GM19328 (cell line): ENCODE results near the gene C1orf116.
A peak's percentile ranks its signal among the peaks of the same experiment; 100 is the strongest.
"Not testable (repeated sequence)": the region's sequence is repeated elsewhere in the genome, so short reads cannot be mapped to it uniquely, and the experiment has no call there.

Experiments
- ATAC-seq: cut with Tn5 transposase; IDR thresholded peaks from one replicate; pipeline ENCODE4 v1.9.1; 2021; ENCODE audit warnings: mild to moderate bottlenecking, moderate library complexity; ENCODE audit not compliant: unreplicated experiment

C1orf116 gene

DNA sequence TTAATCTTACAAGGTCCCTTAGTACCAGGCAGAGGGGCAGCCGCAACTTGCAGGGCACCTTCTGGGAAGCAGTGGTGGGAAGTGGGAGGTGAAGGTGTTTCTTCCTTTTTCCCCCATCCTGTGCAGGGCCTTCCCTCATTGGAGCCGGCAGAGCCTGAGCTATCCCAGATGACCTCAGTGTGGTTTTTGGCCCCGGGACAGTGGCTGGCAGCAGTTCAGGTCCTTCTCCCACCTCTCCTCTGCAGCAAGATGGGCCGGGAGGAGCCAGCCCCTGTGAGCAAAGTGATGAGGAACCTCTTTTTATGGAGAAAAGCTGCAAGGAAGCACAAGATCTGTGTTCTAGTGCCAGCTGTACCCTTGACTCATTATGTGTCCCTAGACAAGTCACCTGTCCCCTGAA is 27.3 kb upstream of the C1orf116 start:
- no peak for ATAC-seq

DNA sequence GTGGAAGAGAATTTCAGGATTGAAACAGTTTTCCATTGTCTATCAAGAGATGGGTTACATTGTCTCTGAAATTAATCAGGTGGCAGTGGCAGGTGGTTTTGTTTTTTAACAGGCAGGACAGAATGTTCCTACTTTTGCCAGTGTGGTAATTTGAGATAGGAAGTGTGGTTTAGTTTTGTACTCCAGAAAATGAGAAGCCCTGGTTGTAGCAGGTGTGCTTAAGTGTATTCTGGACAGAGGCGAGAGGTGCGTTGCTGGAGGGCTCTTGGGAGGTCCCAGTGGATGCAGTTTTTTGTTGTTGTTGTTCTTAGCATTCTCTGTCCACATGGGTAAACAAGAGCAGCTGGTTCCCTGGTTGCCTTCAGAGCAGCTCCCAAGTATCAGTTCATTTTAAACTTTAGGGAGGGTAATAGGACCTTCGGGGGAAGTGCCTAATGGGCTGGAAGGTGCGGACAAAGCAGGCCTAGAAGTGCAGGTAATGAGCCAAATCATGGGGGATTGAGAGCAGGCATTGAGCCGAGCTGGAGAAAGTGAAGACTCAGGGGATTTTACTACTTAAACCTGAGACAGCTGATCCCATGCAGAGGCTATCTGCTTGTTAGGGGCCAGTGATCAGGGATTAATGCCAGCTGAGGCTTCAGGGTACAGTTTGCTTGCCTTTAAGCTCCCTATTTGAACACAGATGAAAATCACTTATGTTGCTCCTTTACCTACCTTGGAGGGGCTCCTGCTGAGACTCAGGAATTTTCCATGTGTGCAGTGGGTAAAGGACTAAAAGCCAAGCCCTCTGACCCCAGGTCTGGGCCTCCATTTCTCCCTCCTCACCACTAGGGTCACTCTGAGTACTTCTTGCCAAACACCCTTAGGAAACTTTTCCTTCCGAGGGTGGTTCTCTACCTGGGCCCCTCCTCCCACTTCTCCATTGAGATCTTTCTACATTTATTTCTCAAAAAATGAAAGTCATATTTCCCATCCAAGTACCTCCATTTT is 26.6 kb upstream of the C1orf116 start:
- ATAC-seq: no peak

DNA sequence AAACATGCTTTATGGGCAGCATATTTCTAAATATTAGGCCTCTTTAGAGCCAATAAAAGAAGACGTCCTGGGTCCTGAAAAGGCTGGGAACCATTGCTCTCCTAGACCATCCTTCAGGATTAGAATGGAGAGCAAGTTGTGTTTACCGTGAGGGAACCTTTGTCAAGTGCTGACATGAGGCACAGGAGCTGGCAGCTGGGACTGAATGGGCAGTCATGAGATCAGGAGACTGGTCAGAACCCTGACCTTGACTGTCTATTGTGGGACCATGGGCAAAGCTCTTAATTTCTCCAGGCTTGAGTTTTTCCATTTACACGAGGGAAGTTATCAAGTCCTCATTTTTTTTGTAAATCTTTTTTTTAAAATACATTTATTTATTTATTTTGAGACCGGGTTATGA is 25.7 kb upstream of the C1orf116 start:
- no peak for ATAC-seq

DNA sequence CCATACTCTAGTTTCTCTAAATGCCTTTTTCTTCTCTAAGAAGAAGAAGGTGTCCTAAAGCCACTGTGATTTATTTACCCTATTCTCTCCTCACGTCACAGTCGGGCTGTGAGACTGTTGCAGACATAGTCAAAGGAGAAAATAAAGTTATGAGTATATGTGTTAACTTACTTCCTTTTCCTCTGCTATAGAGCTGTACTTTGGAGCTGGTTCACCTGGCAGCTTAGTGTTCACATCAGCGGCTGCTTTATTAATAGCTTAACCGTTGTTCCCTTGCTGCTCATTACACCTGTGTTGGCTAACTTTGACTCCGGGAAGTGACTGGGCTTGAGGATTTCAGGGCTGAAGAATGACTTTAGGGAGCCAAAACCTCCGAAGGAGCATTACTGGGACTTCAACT is 24.1 kb upstream of the C1orf116 start:
- ATAC-seq: no peak

DNA sequence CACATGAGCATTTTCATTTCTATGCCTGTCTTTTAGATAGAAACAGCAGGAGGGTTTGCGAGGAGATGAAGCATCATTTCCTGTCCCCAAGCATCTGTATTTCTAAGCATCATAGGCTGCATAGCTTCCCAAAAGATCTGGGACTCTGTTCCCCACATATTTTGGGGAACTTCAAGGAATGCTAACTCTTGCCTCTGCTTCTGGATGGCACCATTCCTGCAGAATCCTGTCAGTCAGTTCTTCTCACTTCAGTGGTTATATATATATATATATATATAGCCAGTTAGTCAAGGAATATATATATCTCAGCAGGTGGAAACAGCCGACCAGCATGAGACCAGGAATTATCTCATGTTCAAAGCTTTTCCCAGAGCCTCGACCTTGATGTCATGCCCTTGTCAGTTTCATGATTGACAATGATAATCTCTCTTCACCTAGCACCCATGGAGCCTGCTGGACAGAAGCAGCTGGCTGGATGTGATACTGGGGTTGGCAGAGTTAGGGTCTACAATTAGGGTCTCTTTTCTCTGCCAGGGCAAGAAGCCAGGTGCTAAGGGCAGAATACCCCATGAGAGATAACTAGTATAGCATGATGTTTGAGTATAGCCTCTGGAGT is 22.9 kb upstream of the C1orf116 start:
- no peak for ATAC-seq

DNA sequence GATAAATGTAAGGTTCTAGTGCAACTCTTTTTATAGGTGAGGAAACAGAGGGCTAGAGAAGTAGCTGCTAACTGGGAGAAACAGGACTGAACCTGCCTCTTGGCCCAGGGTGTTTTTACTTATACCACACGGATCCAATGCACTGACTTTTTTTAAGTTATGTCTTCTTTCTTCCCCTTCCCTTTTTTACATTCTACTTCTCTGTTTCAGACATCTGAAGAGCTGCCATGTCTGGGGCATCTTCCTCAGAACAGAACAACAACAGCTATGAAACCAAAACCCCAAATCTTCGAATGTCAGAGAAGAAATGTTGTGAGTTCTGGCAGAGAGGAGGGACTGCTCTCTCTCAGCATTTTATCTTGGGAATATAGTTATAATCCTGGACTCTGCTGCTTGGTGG is 21.9 kb upstream of the C1orf116 start:
- ATAC-seq: no peak

DNA sequence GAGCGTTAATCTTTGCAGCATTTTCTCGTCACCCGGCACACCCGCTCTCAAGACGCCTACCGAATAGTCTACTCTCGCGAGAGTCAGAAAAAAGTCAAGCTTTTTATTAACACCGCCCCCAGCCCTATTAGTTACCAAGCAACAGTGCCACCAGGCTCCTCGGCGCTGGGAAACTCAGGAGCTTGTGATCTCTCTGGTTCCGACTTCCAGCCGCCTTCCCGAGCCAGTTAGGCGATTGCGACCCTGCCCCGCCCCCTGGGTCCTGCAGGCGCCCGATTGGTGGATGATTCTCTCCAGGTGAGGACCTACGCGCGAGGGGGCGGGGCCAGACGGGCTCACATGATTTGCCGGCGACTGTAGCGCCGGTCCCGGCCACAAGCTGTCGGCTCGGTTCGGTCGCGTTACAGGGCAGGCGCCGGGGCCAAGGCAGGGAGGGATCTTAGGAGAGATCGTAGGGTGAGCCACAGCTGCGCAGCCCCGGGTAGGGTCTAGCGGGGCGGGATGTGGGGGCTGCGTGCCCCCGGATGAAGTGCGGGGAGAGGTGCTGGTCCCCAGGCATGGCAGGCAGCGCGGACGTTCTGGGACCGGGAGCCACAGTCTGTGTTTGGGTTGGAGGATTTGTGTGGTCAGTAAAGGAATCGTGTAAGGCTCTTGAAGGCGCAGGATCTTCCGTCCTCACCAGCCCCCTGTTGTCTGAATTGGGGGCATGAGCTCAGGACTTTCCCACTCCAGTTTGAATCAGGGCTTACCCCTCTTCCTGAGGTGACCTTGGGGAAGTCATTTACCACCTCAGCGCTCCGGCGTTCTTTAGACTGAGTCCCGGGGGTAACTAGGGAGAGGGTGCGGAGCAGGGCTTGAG is 20.6 kb upstream of the C1orf116 start, which contains the start of gene PFKFB2:
TSS of gene PFKFB2 (plus strand) at position 365 of the 859 bp plus-strand sequence. CDS start 1,443 bp downstream, outside the sequence.
- peak; percentile 82 for ATAC-seq

DNA sequence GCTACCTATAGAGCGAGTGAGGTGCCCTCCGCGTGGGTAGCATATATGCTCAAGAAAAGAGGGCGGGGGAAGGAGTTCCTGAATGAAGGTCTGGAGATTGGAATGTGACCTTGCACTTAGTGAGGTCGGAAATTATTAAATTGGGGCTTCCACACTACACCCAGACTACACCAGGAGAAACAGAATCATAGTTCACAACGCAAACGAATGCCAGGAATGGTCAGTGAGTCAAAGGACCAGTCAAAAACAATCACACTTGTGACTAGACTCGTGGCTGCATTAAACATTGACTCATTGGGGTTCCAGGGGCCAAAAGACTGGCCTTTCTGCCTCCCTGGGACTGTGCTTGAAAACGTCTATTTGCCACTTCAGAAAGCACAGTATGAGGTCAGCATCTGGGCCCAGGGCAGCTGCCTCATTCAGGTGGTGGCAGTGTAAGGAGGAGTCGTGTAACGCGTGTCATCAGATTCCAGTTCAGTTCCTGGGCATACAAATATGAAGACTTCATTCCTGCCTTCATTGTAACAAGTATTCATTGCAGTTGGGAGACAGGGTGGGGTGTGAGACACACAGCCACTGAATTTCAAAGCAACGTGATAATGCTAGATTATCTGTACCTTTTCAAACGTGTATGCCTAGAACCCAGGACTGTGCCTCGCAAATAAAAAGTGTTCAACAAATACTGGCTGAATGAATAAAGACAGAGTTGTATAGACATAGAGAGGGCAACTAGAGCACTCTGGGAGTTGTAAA is 18.8 kb upstream of the C1orf116 start, which contains the start of gene YOD1:
TSS of gene YOD1 (minus strand) at position 18 of the 753 bp plus-strand sequence. CDS start 178 bp downstream, outside the sequence.
- ATAC-seq: no peak

DNA sequence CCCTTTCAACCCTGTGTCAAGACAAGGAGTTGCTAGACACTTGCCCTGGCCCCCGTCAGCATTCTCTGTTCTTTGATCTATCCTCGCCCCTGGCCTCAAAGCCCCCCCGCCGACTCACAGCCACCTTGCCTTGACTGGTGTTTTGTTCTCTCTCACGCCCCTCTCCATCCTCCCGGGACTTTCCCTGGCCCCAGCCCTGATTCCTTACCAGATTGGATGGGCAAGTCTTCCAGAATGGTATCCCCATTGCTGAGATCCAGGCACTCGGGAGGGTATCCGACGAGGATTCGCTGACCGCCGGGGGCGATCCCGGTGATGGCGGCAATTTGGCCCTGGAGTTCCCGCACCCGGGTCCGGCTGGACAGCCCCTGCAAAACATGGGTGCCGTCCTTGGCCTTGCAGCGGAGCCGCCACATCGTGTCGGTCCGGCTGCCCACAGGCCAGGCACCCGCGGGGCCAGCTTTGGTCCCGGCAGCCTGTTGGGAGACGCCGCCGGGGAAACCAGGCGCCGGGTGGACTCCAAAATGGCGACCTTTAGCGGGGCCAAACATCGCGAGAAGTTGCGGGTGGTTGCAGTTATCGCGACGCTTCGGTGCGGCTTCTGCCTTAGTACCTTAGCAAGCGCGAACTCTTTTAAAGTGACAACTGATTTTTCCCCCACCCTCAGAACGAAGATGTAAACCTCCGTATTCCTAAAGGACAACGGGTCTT is 18.1 kb upstream of the C1orf116 start:
- peak; percentile 32 for ATAC-seq

DNA sequence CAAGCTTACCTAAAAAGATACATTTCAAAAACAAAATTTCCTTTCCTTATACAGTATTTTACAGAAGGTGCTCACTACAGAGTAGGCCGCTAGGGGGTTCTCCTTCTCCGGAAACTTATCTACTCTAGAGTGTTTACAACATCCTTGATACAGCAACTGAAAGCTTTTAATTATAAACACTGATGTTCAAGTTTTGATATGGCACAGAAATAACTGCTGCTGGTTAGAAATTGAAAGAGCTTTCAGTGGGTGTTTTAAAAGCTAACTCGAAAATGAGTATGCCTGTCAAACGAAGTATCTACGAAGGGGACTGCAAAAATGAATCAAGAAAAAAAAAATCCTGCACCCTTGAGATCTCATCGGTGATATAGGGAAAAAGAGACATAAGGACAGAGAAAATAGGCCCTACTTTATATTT is 17.4 kb upstream of the C1orf116 start:
- ATAC-seq: no peak

DNA sequence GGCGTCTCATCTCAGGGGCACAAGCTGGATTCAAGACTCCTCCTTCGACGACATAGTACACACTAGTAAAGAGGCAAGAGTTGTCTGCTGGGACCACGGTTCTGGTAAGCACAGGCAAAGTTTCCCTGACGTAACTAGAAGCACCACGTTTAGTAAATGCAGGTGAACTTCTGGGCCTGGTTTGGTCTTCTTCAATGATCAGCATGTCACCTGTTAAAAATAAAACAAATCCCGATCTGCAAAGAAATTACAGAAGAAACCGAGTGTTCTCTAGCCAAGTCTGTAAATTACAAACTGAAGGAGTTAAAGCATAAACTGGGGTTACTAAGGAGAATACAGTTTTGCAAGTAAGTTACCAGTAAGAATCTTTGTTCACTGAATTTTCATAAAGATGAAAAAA is 17.0 kb upstream of the C1orf116 start:
- ATAC-seq: no peak

DNA sequence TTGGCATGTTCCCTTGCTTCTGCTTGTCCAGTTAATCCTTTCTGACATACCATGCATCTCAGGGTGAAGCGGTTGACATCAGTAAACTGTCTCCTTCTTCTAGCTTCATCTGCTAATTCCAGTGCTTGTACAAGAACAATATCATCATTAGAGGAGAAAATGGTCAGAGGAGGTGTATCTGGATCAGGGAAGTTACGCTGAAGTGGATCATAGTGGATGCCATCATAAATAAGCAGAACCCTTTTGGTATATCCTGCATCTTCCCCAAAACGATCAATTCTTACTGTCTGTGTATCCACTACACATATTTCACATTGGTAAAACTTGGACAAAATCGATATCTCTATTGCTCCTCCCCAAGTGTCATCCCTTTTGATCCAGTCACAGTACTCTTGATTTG is 16.5 kb upstream of the C1orf116 start:
- no peak for ATAC-seq

DNA sequence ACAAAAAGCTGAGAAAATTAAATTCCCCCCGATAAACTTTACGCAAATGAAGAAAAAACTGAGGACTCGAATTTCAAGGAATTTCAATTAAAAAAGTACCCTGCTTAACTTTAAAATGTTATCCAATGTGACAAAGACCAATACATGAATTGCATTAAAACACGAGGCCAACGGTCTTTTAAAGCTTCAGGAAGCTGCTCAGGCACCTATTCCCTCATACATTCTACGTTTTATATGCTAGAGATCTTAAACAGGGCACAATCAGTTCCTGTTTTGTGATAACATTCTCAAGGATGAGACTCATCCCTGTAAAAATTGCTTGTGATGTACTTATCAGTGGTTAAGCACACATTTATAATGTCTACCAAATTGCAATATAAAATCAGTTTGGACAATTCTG is 15.5 kb upstream of the C1orf116 start:
- no peak for ATAC-seq

DNA sequence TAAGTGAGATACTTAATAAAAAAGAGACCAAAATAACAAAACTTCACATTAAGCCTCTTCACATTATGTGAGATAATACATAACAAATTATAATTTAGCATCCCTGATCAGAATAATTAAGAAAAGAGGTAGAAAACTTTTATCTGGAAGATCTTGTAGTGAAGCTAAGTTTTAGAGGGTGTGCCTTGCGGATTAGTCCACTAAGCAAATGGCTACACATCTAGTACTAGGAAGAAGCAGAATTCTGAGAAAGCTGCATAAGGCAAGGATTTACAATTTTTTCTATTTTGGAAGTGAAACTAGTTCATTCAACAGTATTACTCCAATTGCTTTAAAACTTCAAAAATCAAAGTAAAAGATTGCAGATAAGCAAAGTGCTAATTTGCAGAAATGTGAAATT is 14.9 kb upstream of the C1orf116 start:
- no peak for ATAC-seq

DNA sequence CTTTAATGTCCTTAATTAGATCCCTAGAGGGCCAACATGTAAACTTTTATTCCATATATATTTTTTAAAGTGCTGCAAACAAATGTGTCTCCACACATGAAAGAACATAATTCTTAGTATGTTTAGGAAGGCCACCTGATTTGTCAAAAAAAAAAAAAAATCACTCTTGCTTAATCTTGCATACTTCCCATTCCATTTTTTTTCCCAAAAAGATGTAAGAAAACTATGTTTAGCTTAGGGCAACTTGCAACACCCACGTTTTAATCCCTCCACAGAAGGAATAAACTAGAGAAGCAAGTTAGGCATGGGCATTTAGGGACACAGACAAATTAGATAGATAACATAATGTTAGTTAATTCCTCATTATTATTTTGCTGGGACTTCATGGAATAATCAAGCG is 12.9 kb upstream of the C1orf116 start:
- no peak for ATAC-seq

DNA sequence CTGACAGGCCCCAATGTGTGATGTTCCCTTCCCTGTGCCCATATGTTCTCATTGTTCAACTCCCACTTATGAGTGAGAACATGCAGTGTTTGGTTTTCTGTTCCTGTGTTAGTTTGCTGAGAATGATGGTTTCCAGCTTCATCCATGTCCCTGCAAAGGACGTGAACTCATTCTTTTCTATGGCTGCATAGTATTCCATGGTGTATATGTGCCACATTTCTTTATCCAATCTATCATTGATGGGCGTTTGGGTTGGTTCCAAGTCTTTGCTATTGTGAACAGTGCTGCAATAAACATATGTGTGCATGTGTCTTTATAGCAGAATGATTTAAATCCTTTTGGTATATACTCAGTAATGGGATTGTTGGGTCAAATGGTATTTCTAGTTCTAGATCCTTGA is 8.8 kb upstream of the C1orf116 start:
- ATAC-seq: not testable (repeated sequence)

DNA sequence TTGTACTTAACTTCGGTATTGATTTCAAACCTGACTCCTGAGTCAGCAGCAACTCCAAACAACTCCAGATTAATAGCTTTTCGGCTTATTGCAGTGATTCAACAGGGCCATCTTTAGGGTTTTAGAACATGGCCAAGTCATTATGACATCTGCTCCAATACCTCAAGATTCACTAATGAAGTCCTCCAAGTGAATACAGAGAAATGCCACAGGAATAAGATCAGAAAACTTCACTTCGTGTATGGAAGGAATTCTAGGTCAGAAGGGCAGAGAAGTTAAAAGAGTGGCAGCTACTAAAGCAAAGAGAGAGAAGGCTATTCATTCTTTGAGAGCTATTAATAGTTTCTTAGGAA is 7.6 kb upstream of the C1orf116 start:
- no peak for ATAC-seq

DNA sequence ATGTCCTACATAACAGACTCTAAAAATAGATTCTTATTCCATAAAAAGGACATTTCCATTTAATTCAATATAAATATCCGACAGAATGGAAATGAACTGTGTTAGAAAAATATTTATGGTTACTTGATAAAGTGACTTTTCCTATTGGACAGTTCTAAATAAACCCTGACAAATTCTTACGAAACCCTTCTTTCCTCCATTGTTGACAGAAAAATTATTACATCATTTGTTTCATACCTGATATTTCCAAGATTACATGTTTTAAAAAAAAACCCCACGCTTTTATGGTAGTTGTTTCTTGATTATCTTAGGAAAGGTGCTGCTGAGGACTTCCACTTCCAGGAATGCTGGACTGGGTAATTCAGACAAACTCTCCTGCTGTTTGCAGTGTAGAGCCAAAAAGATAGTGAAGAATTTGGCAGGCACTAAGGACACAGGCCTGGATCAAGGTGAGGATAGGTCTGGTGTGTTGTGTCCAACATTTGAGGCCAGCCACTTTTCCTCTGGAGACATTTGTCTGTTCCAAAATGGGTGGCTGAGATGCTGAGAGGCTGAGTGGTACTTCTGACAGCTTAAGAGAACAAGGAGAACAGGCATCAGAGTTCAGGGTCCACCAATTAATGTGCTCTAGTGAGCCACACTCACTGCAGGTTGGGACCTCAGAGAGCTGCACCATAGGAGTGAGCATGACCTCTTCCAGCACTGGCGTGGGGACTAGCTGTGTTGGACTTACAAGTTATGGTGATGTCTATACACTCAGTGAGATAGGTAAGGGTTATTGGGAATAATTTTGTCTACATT is 7.0 kb upstream of the C1orf116 start:
- ATAC-seq: no peak

DNA sequence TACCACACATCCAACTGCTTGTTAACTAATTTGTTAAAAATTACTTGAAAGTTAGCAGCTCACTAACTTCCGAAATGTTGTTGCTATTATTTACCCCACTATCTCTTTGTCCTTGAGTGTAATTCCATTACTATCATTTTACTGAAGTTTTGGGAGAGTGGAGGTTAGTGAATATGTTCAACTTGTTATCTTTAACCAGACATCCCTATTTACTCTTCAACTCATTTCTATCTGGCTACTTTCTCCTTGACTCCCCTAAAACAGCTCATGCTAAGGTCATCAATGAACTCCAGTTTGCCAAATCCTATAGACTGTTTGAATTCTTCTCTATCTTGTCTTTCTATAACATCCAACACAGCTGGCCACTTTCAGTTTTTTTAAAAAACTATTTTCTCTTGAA is 4.3 kb upstream of the C1orf116 start:
- ATAC-seq: no peak
